NCI-H1092 treated with DMSO at 0.1 percent for 48 hours (cell line): ENCODE results near the gene SGK1.
"Not testable (repeated sequence)": the region's sequence is repeated elsewhere in the genome, so short reads cannot be mapped to it uniquely, and the experiment has no call there.

Source experiments
- DNase-seq: peaks from one replicate; lab custom pipeline; 2025; lab: John Stamatoyannopoulos, UW

Gene SGK1

DNA sequence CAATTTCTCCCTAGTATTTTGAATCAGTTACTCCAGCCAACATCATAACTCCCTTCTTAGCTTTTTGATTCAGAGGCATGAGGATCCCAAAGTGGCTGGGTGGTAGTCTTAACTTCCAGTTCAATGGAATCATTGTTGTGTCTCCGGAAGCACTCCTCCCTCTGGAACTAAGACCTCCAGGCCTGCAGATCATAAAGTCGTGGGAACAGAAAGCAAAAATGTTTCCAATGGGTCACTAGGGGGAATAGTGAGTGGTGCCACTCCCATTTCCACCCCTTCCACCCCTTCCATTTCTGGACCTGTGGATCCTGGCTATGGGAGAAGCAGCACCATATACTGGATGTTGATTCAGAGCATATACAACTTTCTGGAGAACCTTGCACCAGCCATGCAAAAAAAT, 130.8 kb downstream of the SGK1 start:
- no peak for DNase-seq

DNA sequence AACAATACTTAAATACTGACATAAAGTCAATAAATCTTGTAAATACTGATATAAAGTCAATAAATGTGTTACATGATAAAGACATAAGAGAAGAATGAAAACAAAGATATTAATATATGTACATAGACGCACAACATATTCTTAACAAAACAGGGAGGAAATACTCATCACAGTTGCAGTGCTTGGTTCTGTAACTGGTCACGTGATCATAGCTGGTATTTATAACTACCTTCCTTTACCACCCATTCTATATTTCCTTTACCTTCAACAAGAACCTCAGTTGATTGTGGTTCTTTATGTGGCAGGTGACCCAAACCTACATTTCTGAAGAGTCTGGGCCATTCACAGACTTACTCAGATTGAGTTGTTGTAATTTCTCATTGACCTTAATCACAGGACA, 131.6 kb downstream of the SGK1 start:
- no peak for DNase-seq

DNA sequence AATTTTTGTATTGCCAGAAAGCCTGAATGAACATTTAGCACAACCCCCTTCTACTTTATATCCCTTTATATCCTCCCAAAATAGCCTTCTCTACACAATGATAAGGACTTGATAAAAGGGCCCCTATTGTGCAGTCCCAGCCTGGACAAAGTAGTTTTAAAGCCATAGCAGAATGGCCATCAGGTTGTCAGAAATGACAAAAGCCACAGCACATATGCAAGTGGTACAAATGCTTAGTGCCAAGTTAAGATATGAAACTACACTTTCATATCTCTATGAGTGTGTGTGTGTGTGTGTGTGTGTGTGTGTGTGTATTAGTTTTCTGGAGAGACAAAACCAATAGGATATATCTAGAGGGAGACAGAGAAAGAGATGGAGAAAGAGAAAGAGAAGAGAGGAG, 132.6 kb downstream of the SGK1 start:
- no peak for DNase-seq

DNA sequence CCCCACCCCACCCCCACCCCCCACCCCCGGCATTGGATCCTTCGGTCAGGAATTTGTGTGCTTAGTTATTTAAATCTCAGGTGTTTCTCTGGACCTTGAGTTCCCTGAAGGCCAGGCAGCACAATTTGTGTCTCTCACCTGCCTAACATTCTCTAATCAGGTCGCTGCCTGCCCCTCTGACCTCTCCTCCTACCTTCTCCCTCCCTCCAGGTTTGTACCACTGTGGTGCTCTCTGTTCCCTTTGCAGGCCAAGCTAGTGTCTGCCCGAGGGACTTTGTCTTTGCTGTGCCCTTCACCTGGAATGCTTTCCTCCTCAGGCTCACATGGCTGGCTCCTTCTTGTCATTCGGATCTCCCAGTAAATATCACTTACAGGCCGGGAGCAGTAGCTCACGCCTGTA, 134.1 kb downstream of the SGK1 start:
- no peak for DNase-seq

DNA sequence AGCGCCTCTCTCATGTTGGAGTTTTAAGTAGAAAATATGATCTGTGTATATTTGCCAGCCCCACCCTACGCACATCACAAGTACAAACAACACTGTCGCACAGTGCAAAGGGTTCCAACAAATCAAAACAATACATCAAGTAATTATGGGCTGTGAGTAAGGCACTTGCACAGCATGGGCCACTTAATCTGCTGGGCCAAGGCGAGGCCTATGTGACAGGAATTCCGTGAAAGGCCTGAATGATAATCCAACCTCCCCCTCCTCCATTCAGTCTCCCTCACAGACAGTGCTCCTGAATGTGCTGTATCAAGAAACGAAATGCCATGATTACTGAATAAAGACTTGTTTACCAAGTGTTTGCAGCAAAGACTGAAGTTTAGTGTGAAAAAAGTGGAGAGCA, 135.4 kb downstream of the SGK1 start:
- DNase-seq = no peak

DNA sequence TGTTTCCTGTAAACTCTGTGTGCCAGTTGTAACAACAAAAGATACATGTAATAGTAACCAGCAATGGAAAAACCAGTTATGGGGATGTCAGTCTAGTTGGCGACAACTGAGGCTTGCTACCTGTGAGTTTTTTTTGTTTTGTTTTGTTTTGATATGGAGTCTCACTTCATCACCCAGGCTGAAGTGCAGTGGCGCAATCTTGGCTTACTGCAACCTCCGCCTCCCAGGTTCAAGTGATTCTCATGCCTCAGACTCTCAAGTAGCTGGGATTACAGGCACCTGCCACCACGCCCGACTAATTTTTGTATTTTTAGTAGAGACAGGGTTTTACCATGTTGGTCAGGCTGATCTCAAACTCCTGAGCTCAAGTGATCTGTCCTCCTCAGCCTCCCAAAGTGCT, 136.2 kb downstream of the SGK1 start:
- not testable (repeated sequence) for DNase-seq

DNA sequence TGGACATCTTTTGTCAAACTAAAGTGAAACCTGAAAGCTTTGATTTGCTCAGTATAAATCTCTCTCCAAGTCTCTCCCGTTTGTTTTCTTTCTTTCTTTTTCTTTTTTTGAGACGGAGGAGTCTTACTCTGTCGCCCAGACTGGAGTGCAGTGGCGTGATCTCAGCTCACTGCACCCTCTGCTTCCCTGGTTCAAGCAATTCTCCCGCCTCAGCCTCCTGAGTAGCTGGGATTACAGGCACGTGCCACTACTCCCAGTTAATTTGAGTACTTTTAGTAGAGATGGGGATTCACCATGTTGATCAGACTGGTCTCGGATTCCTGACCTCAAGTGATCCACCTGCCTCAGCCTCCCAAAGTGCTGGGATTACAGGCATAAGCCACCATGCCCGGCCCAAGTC, 136.7 kb downstream of the SGK1 start:
- not testable (repeated sequence) for DNase-seq

DNA sequence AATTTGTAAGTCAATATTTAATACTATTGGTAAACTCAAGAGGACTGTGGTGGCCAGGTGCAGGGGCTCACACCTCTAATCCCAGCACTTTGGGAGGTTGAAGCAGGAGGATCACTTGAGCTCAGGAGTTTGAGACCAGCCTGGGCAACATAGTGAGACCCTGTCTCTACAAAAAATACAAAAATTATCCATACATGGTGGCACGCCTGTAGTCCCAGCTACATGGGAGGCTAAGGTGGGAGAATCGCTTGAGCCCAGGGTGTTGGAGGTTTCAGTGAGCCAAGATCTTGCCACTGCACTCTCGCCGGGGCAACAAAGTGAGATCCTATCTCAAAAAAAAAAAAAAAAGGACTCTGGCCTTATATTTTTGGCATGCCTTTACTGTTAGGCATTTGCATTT, 137.4 kb downstream of the SGK1 start:
- DNase-seq = not testable (repeated sequence)

DNA sequence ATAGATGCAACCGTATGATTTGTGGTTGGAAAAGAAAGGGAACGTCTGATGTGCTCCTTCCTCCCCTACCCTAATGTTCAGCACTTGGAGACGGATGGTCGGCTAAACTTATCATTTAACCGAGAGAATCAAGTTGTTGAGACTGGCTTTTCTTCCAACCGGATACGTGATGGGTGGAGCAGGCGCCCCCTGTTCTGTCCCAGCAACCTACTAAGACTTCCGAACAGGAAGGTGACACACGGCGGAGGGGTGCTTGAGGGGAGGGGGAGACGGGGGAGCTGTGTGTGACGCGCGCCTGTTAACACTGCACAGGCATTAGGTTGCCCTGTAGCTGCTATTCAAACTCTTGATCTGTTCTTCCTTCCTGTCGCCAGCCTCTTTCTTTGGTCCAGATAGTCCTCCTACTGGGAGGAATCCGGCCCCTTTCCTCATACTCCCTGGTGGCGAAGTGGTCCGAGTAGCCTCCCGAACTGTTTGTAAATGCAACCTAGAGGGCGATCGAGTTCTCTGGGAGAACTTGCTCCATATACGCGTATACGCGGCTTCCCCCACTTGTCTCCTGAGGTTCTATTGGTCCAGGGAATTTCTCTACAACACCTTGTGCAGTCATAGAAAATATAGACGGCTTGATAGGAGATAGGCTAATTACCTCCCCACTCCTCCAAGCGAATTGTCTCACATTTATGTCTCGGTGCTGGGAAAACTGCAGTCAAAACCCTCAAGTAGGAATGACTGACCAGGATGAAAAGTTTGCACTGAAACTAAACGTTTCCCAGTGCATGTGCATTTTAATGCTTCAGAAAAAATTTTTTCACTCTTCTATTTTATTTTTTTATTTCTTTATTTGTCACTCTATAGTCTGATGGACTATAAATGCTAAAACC, 139.5 kb downstream of the SGK1 start:
- DNase-seq = peak; percentile 42

DNA sequence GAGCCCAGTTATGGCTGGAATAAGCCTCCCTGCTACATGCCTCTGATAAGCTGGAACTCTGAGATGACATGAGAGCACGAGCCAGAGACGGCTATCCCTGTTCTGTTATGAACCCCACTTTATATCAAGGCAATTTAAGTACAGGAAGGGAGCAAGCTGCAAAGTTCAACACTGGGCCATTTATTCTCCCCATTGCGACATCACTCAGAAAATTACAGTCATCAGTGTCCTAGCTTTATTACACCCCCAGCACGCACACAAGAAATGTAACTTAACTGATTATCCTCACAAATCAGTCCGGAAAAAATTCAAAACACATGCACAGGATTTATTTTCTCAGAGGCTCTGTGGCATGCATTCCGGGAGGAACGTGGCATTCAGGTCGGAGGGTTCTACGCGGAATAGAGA, 140.2 kb downstream of the SGK1 start:
- no peak for DNase-seq

DNA sequence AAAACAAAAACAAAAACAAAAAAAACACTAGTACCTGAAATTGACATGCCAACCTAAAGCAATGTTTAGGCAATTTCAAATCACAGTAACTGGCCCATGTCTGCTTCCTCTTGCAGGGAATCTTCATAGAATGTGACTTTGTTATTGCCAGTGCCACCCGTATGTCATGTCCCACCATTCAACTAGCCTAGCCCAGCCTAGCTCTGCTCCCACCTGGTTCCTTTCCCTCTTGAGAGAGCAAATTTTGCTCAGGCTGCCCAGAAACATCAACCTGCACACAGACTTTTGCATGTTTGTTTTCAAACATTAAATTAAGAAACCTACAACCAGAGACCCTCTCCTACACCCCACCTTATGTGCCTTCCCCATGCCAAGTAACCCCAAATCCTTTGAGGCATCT, 140.7 kb downstream of the SGK1 start:
- DNase-seq = no peak

DNA sequence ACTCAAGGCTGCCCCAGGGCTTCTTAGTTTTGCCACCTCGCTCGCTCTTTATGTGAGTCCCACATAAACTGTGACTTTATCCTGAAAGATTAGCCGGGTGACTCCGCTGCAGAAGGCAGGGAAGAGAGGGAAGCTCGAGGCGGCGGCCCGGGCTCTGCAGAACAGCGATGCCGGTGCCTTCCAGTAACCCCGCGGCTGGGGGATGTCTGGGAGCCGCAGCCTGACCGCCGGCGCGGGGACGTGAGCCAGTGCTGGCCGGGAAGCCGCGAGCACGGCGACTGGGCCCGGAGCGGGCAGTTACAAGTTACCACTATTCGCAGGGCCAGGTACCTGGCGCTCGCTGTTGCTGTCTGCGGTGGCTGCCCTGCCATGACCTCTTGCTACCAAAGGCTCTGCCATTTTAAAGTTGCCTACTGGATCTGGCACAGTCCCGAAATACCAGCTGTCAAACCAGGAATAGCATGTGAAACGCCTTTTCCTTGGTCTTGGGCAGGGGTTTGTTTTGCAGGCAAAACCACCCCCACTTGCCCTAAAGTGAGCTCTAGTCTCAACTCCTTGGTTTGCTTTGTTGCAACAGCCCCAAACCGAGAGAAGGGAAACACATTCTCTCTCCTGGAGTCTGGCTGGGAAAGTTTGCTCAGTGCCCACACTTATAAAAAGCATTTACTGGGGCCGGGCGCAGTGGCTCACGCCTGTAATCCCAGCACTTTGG, 141.5 kb downstream of the SGK1 start:
- no peak for DNase-seq

DNA sequence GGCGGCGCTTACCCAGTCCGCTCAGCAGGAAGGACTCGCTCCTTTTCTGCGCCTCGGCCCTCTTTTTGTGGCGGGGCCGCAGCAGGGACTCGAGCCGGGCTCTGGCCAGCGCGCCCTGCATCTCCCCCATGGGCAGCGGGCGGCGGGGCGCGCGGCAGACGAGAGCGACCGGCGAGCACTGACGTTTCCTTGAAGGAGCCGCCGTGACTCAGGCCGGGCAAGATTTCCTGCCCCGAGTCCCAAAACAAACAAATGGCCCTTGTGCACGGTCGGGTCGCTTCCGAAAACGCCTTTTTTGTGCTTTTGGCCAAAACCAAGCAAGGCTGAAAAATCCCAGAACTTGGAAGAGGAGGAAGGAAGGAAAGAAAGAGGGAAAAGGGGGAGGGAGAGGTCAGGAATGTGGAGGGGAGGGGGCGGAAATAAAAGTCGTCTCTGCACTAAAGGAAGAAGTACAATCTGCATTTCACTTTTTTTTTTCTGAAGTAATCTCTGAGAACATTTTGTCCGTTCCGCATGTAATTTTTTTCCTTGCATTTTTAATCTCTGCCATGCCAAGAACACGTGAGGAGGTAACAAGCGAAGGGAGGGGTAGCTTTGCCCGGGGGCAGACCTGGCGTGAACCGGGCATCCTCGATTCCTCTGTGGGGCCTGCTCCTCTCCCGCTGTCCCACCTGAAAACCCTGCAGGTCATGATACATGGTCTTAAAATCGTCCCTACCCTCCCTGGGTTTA, 142.2 kb downstream of the SGK1 start:
- DNase-seq = peak; percentile 37

DNA sequence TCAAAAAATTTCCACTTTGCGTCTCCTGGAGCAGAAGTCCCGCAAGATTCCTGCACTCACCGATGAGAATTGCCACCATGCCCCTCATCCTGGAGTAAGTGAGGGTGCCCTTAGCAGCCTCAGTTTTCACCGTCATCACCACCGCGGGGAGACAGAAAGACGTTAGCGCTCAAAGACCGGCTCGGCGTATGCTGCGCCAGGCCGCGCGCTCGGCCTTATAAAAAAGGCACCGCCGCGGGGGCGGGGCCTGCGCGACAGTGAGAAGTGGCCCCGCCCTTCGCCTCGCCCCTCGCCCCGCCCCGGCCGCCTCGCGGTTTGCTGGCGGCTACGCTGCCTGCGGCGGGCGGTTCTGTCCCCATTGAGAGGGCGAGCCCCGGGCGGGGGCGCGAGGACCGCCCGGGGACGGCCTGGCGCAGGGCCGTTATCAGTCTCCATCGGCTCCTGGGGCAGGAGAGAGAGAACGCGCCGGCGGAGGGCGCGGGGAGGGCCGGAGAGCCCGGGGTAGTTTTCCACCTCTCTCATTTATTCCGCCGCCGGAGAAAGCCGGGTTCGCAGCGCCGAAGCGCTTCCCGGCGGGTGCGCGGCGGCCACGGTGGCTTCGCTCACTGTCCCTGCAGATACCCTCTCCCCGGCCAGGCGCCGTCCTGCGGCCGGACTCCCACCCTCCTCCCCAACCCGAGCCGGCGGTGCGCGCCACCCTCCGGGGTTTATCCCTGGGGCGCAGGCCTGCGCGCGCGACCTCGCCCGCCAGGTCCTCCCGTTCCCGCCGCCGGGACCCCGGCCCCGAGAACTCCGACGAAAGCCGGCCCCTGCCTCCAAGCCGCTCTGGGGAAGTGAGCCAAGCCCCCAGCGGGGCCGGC, 143.0 kb downstream of the SGK1 start:
- peak; percentile 79 for DNase-seq

DNA sequence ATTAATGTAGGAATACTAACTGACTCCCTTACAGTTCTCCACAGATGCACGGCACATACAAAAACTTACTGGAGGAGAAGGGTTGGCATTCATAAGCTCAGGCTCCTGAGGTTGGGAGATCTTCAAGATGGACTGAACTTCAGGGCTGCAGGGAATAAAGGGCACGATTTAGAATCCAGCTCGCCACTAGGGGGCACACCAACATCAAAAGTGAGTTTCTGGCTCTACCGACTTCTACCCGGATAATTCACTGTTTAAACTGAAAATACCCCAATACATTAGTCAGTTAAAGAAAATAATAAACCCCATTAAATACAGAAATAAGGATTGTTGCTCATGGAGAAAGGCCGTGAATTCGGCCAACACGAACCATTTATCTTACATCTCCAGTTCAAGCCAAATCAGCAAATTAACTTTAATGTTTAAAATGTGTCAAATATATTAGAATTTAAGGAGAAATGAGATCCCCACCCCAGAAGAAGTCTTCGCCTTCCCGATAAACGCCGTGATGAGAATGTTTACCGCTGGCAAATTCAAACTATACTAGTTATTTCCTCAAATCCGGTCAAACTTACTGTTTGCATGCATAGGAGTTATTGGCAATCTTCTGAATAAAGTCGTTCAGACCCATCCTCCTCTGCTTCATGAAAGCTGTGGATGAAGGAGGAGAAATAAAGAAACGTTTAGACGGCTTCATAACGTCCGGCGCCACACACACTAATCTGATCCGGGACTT, 143.8 kb downstream of the SGK1 start:
- peak; percentile 79 for DNase-seq

DNA sequence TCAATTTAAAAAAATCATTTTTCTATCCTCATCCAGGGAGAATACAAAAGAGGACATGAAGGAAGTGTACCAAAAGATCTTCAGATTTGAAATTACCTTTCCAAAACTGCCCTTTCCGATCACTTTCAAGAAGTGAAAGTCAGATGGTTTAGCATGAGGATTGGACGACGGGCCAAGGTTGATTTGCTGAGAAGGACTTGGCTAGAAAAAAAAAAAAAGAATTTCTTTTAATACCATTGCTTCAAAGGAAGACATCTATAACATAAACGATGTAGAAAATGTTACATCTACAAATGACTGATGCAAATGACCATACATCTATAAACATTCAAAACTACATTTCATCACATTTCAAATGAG, 144.6 kb downstream of the SGK1 start:
- no peak for DNase-seq

DNA sequence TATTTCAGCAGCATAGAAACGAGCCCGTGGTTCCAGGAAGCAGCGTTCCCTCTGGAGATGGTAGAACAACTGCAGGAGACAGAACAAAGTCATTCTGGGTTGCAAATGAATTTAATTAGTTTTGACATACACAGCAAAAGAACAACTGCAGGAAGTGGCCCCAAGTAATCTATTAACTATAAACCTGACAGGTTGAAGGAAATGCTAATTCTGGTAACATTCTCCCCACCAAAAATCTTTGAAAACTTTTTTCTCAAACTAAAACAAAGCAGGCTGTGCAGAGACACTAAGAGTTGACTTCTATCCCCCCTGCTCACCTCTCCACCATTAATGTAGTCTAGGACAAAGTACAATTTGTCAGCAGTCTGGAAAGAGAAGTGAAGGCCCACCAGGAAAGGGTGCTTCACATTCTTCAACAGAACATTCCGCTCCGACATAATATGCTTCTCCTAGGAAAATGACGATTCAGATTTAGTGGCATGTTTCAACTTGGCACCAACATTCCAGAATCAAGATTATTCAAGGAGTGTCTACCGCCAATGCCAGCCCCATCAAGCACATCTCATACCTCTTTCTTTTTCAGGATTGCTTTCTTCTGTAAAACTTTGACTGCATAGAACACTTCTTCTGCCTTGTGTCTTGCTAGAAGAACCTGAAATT, 145.1 kb downstream of the SGK1 start:
- DNase-seq = no peak

DNA sequence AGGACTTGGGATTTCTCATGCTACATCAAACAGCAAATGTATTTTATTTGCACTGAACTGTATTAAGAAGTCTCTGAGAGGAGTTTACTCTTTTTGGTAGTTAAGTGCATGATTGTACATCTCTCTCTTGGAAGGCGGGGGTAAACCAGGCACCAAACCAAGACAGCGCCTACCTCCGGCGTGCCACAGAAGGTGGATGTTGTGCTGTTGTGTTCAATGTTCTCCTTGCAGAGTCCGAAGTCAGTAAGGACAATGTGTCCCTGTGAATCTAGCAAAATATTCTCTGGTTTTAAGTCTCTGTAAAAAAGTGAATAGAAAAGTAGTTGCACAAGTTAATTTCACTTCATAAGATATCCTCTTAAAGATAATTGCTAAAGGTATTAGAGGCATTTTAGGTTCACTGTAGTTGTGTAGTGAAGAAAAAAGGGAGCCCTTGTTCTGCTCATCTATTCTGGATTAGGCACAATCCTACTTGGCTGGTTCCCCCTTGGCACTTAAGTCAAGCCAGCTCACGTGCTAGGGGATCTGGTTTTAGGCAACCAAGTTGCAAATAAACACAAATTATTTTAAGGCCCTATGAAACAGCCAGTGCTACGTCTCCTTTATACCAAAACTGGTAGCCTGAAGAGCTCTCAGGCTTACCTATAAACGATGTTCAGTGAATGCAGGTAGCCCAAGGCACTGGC, 145.7 kb downstream of the SGK1 start:
- no peak for DNase-seq

DNA sequence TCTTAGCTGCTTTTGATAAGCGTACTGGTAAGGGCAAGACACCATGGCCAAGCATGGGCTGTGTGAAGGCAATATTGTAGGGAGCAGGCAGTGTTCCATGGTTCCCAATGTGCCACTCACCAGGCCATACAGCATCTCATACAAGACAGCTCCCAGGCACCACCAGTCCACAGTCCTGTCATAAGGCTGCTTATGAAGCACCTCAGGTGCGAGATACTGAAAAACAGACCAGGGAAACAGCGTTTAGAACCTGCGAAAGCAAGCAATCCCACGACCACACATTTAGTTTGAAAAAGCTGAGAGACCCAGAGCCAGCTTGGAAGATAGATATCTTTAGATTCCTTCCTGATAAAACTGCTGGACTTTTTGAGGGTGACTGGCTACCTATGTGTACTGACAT, 146.4 kb downstream of the SGK1 start:
- no peak for DNase-seq

DNA sequence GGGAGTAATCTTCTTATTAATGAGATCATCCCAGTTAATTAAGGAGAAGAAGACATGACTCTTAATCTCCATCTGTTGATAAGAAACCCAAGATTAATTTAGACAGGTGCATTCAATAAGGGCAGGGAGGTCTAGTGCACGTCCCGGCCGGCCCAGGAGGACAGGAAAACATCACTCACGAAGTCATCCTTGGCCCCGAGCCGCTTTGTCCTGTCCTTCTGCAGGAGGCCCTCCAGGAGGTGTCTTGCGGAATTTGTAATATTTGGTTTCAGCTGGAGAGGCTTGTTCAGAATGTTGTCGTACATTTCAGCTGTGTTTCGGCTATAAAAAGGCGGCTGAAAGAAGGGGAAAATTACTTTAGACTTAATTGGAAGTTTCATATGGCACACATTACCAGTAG, 147.1 kb downstream of the SGK1 start:
- no peak for DNase-seq
